Gastroesophageal sphincter (tissue), 4 donors: ENCODE measurements around the gene TTLL7. TPM values are rescaled to one million over a fixed set of nuclear protein-coding genes. Genes with fewer than 3 reads are reported as not detected.

Experiments
- ATAC-seq: fragments of 150-250 bp; one replicate; pipeline ENCODE4 v1.9.1; 2016; ENCODE audit warnings: mild to moderate bottlenecking, moderate library complexity
- H3K27ac ChIP-seq, 4 donors: fragments of 200-600 bp; sonication (generic) in 3 of 4; 1 replicate in 3 of 4; 2 replicates in 1 of 4; pipeline ENCODE4 v1.5.1; 2016 to 2019
- H3K27me3 ChIP-seq: fragments of 200-600 bp; sonication (generic); one replicate; pipeline ENCODE4 v1.5.1; 2019
- H3K36me3 ChIP-seq, 2 donors: fragments of 200-600 bp; sonication (generic); one replicate each; pipeline ENCODE4 v1.5.1; 2019; ENCODE audit warnings: control low read depth in 1 of 2
- H3K4me1 ChIP-seq, 3 donors: fragments of 200-600 bp; sonication (generic); 1 replicate in 2 of 3; 2 replicates in 1 of 3; pipeline ENCODE4 v1.5.1; 2016 to 2019; ENCODE audit warnings: control low read depth in 2 of 3
- H3K4me3 ChIP-seq, 2 donors: fragments of 200-600 bp; sonication (generic); one replicate each; pipeline ENCODE4 v1.5.1; 2019; ENCODE audit warnings: mild to moderate bottlenecking in 1 of 2, moderate library complexity in 1 of 2
- H3K9me3 ChIP-seq, 3 donors: fragments of 200-600 bp; sonication (generic); one replicate each; pipeline ENCODE4 v1.5.1; 2017 to 2019; ENCODE audit warnings: control low read depth in 2 of 3
- CTCF ChIP-seq, 4 experiments: fragments of 200-600 bp in 2 of 4; fragments of 450-650 bp in 2 of 4; sonication (generic) in 1 of 4; IDR thresholded peaks; one replicate each; pipeline ENCODE4 v1.5.1; 2017 to 2019; ENCODE audit warnings: antibody characterized with exemption in 4 of 4, mild to moderate bottlenecking in 2 of 4, moderate library complexity in 2 of 4
- EP300 ChIP-seq: sonication (generic); formaldehyde crosslinking; IDR thresholded peaks from one replicate; pipeline ENCODE4 v1.6.1; 2017; ENCODE audit warnings: antibody characterized with exemption, mild to moderate bottlenecking
- POLR2A ChIP-seq, 2 donors: fragments of 450-650 bp; IDR thresholded peaks; one replicate each; pipeline ENCODE4 v1.6.1; 2017; ENCODE audit warnings: antibody characterized with exemption in 2 of 2, mild to moderate bottlenecking in 2 of 2, moderate library complexity in 1 of 2
- POLR2AphosphoS5 ChIP-seq: sonication (generic); formaldehyde crosslinking; IDR thresholded peaks from one replicate; pipeline ENCODE4 v1.6.1; 2017; ENCODE audit warnings: antibody characterized with exemption
- WGBS, 2 donors: methylation state at CpG; one replicate each; pipeline ENCODE4 v1.1.5; 2018; ENCODE audit warnings: low coverage in 1 of 2; 5-methylcytosine and 5-hydroxymethylcytosine counted together
- total RNA-seq, 4 donors: library from RNA; depleted of rRNA; stranded (reverse); fragments of >200 nt; gene quantifications; one replicate each; pipeline ENCODE4 v1.1.0, GENCODE V29; 2016

TTLL7 gene
- total RNA-seq, 4 donors from 2014 or later, result 41.7 to 125 (median 57.0) TPM

DNA sequence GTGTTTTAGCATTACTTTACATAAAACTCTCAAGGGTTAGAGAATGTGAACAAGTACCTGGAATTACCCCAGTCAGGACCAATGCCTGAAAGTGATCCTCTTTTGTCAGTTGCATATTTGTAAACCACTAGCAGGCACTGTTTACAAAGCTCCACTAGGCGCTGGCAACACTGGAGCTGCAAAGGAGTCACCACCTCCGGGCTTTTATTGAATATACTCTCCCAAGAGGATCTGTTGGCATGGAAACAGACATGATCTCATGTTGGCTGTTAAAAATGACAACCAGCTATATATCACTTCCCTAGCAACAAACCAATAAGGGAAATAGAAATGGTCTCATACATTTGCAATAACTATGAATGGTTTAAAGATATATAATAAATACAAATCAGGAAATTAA, 116.0 kb downstream of the TTLL7 start:
- Histone ChIP-seq H3K27ac (no peak overlapping the region), H3K36me3 (peaks cover 0 to 29% of the 10 kb centered on the region in 2 donors), H3K4me3 (no peak overlapping the region), H3K9me3 (no peaks in the 10 kb centered on the region), H3K27me3 (no peaks in the 10 kb centered on the region), H3K4me1 (no peaks in the 10 kb centered on the region)
- 50% methylated on average over 2 of the region's 2 CpGs; no CpG with 5 or more reads in 1 of the 2 donors for WGBS, 2 donors
- TF ChIP-seq CTCF (IDR thresholded peaks at IDR 0.05) (no peak), EP300 (no peak), POLR2A (IDR thresholded peaks at IDR 0.05) (no peak), POLR2AphosphoS5 (no peak)
- no peak for ATAC-seq

DNA sequence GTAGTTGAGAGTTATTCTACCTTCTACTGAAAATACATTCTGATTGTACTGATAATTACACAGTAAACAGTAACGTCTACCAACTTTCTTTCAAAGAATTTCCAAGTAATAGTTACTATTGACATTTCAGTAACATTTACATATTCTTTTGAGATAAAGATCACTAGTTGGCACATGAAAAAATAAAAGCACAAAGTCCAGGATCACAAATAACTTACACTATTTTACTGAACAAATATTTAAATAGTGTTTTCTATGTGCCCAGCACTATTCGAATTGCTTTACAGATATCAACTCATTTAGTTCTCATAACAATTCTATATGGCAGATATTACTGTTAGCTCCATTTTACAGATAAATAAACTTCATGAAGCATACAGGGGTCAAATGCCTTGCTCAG, 126.4 kb downstream of the TTLL7 start:
- no peak for ATAC-seq
- Histone ChIP-seq H3K36me3 (peaks cover 0 to 12% of the 10 kb centered on the region in 2 donors), H3K4me3 (no peak overlapping the region), H3K9me3 (no peaks in the 10 kb centered on the region), H3K27me3 (no peaks in the 10 kb centered on the region), H3K4me1 (no peaks in the 10 kb centered on the region), H3K27ac (no peak overlapping the region)
- TF ChIP-seq POLR2AphosphoS5, result no peak
- no peak for TF ChIP-seq EP300
- WGBS, 2 donors, result 82 to 93% methylated on average over 2 of the region's 2 CpGs

- H3K27ac ChIP-seq, result no peak overlapping the region
- H3K4me3 ChIP-seq, result no peak overlapping the region
- peaks cover 0 to 5% of the 10 kb centered on the region in 2 donors for H3K36me3 ChIP-seq
- 79 to 87% methylated on average over 2 of the region's 2 CpGs for WGBS, 2 donors
- H3K27me3 ChIP-seq, result peaks cover 8% of the 10 kb centered on the region
- peaks cover 0 to 8% (median 0%) of the 10 kb centered on the region in 3 donors for H3K4me1 ChIP-seq
- no peak for TF ChIP-seq POLR2A (IDR thresholded peaks at IDR 0.05)
- no peak for TF ChIP-seq CTCF (IDR thresholded peaks at IDR 0.05)
- TF ChIP-seq EP300, result no peak
- no peak for TF ChIP-seq POLR2AphosphoS5
- ATAC-seq, result no peak
- no peaks in the 10 kb centered on the region for H3K9me3 ChIP-seq
Measured at GRCh38 chr1:83864991-83865390, 133.9 kb downstream of the TTLL7 start.

- no peaks in the 10 kb centered on the region for H3K36me3 ChIP-seq
- H3K4me1 ChIP-seq, result peaks cover 0 to 8% (median 0%) of the 10 kb centered on the region in 3 donors
- H3K27me3 ChIP-seq, result peaks cover 8% of the 10 kb centered on the region
- H3K9me3 ChIP-seq, result no peaks in the 10 kb centered on the region
- peak overlapping the region in 1 of 4 donors; percentile 47 for H3K27ac ChIP-seq
- 14% methylated on average over 7 of the region's 54 CpGs; no CpG with 5 or more reads in 1 of the 2 donors for WGBS, 2 donors
- peak overlapping the region; percentile 40 to 51 for H3K4me3 ChIP-seq
- ATAC-seq, result peak; percentile 77
- TF ChIP-seq POLR2A (IDR thresholded peaks at IDR 0.05), result peak in 1 of 2 donors; percentile 8
- peak in 3 of 4 experiments; percentile 14 to 62 (median 41) for TF ChIP-seq CTCF (IDR thresholded peaks at IDR 0.05)
- TF ChIP-seq EP300, result no peak
- TF ChIP-seq POLR2AphosphoS5, result no peak
Measured at GRCh38 chr1:83860490-83861221, 138.3 kb downstream of the TTLL7 start.

GRCh38 chr1:83857716-83858115, 141.2 kb downstream of the TTLL7 start:
- H3K27ac ChIP-seq, result no peak overlapping the region
- H3K36me3 ChIP-seq, result no peaks in the 10 kb centered on the region
- no peak for ATAC-seq
- TF ChIP-seq POLR2AphosphoS5, result no peak
- no peaks in the 10 kb centered on the region for H3K9me3 ChIP-seq
- no peak overlapping the region for H3K4me3 ChIP-seq
- WGBS, 2 donors, result 79 to 93% methylated on average over 2 of the region's 2 CpGs
- H3K4me1 ChIP-seq, result peaks cover 0 to 8% (median 0%) of the 10 kb centered on the region in 3 donors
- H3K27me3 ChIP-seq, result peaks cover 8% of the 10 kb centered on the region

DNA sequence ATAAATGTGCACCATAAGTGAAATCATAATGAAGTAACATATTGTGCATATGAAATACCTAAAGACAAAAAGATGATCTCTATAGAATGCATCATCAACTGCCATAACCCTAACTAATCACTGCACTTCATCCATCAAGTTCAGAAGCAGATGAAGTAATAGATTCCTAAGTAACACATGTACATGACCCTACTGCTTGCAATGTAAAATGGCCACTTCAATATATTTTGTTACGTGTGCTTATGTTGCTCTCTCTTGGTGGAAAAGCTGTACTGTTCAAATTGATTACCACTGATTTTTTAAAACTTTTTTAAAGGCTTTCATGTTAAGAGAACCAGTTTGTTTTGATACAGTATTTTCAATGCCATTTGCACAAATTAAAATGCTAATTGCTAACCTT, 141.8 kb downstream of the TTLL7 start:
- Histone ChIP-seq H3K36me3 (no peaks in the 10 kb centered on the region), H3K9me3 (no peaks in the 10 kb centered on the region), H3K27me3 (peaks cover 8% of the 10 kb centered on the region), H3K4me1 (peaks cover 0 to 8% (median 0%) of the 10 kb centered on the region in 3 donors), H3K27ac (no peak overlapping the region), H3K4me3 (no peak overlapping the region)
- 43 to 47% methylated on average over 1 of the region's 1 CpG for WGBS, 2 donors
- ATAC-seq, result no peak
- peak in 3 of 4 experiments; percentile 26 to 42 (median 34) for TF ChIP-seq CTCF (IDR thresholded peaks at IDR 0.05)
- TF ChIP-seq EP300, result no peak
